ENCODE results near the gene CXCR4.

Gene CXCR4

DNA sequence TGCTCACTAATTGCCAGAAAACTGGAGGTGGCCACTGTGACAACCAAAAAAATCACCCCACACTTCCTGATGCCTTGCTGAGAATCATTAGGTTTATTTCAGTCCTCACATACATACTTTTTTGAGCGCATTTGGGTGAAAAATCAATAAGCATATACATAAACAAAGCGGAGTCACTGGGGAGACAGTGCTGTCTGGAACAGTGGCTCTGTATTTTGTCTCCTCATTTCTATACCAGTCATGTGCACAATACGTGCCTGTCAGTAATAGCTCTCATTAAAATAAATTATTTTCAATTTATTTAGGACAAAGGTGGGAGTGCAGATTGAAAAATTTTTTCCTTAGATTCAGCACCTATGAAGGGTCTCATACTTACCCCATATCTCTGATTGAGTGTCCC is 48.2 kb downstream of the CXCR4 start:
- Mint-ChIP-seq H3K4me3 (no peak overlapping the region), H3K9me3 (peaks cover 0 to 8% of the 10 kb centered on the region in 2 donors), H3K27ac (no peak overlapping the region), H3K36me3 (ENCODE audit: insufficient read depth) (no peaks in the 10 kb centered on the region), H3K27me3 (no peaks in the 10 kb centered on the region), H3K4me1 (ENCODE audit: low read depth in 2 of 2) (peaks cover 9 to 16% of the 10 kb centered on the region in 2 donors)
- ATAC-seq (replicated peaks) (no peak), DNase-seq (no peak)

DNA sequence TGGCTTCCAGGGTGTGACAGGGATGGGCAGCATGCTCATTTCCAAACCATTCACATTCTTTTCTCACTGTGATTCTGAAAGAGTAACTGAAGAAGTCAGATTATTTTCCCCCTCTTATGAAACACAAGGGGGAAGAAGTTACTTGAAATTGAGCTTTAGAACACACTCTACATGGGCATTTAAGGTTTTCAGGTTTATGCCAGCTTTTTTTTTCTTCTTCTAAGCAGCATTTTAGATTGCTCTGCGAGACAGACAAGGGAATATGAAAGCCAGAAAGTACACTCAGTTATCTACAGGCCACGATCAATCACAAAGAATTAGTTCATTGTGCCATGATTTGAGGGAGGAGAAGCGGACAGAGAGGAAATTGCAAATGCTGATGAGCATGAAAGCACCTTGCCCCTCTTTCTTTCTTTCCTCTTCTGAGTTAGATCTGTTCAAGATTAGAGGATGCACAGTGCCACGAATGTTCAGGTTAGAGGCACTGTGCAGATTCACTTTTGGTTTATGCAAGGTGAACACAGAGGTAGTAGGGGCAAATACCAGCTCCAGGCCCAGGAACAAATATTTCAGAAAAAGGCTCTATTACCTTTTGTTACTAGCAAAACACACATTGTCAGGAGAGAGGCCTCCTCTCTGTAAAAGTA is 49.2 kb downstream of the CXCR4 start:
- no peaks in the 10 kb centered on the region for H3K27me3 Mint-ChIP-seq
- peak overlapping the region; percentile 36 to 46 for H3K27ac Mint-ChIP-seq
- peaks cover 9 to 21% of the 10 kb centered on the region in 2 donors for H3K4me1 Mint-ChIP-seq (ENCODE audit: low read depth in 2 of 2)
- peaks cover 0 to 8% of the 10 kb centered on the region in 2 donors for H3K9me3 Mint-ChIP-seq
- no peaks in the 10 kb centered on the region for H3K36me3 Mint-ChIP-seq (ENCODE audit: insufficient read depth)
- DNase-seq = no peak
- ATAC-seq (replicated peaks) = no peak
- H3K4me3 Mint-ChIP-seq = no peak overlapping the region

DNA sequence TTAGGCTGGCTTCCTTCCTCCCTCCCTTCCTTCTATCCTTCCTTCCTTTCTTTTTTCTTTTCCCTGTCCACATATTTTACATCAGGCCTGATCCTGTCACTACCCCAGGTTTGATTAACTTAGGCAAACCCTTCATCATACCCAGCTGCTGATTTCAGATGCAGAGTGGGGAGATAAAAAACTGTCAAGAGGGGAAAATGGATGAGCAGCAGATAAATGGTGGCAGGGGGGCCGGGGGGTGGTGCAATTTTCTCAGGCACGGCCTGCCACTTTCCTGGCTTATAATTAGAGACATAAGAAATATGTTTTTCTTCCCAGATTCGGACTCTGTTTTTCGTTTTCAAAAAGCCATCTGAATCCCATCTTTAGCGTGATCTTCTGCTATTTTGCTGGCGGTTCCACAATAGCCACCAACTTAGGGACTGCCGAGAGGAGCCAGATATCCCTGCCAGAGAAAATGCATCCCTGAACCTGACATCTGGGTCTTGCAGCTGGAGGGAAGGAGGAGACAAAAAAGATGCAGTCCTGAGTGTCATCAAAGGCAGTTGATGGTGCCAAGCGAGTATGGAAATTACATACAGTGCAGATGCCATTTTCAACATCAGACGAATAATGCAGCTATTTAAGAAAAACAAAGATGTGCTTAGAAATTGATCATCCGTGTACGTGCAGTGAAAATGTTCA is 49.9 kb downstream of the CXCR4 start:
- ATAC-seq (replicated peaks) (no peak), DNase-seq (no peak)
- peaks cover 9 to 21% of the 10 kb centered on the region in 2 donors for H3K4me1 Mint-ChIP-seq (ENCODE audit: low read depth in 2 of 2)
- H3K36me3 Mint-ChIP-seq (ENCODE audit: insufficient read depth) = no peaks in the 10 kb centered on the region
- no peaks in the 10 kb centered on the region for H3K27me3 Mint-ChIP-seq
- H3K4me3 Mint-ChIP-seq = no peak overlapping the region
- peaks cover 0 to under 1% of the 10 kb centered on the region in 2 donors for H3K9me3 Mint-ChIP-seq
- peak overlapping the region; percentile 36 to 46 for H3K27ac Mint-ChIP-seq

DNA sequence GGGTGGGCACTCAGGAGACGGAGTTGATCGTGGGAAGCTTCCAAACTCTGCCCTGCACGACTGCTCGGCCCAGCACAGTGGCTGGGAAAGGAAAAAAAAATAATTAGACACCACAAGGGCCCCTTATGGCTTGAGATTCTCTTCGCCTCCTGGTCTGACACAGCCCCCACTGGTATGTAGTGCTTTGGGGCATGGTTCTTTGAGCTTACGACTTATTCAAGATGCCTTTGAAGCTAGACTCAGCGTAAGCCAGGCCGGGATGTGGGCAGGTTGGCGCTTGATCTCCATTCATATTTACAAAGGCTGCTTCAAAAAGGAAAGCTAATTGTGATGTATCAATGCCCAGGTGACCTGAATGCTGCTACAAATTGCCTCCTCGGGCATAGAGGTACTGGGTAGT is 50.5 kb downstream of the CXCR4 start:
- Mint-ChIP-seq H3K36me3 (ENCODE audit: insufficient read depth) (no peaks in the 10 kb centered on the region), H3K27me3 (no peaks in the 10 kb centered on the region), H3K9me3 (no peaks in the 10 kb centered on the region), H3K27ac (no peak overlapping the region), H3K4me1 (ENCODE audit: low read depth in 2 of 2) (peaks cover 9 to 21% of the 10 kb centered on the region in 2 donors), H3K4me3 (no peak overlapping the region)
- ATAC-seq (replicated peaks) (no peak), DNase-seq (no peak)

DNA sequence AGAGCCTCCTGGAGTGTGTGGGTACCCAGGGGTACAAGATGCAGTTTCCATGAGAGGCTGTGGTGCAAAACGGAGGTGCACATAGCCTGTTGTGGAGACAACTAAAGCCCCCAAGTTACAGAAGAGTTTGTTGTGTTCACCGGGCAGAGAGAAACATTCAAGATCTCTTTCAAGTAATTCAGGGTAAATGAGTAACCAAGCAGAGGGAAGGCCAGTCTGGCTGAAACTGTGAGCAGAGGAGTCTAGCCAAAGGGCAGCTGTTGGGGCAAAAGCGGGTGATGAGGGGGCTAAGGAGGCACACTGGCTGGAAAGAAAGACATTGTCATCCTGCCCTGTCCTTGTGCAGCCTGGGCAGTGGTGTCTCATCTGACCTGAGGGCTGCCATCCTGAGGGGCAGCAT is 52.0 kb downstream of the CXCR4 start:
- no peaks in the 10 kb centered on the region for H3K36me3 Mint-ChIP-seq (ENCODE audit: insufficient read depth)
- no peak for ATAC-seq (replicated peaks)
- no peaks in the 10 kb centered on the region for H3K9me3 Mint-ChIP-seq
- peaks cover 9 to 21% of the 10 kb centered on the region in 2 donors for H3K4me1 Mint-ChIP-seq (ENCODE audit: low read depth in 2 of 2)
- H3K4me3 Mint-ChIP-seq = no peak overlapping the region
- no peaks in the 10 kb centered on the region for H3K27me3 Mint-ChIP-seq
- DNase-seq = no peak
- peak overlapping the region in 1 of 2 donors; percentile 52 for H3K27ac Mint-ChIP-seq

DNA sequence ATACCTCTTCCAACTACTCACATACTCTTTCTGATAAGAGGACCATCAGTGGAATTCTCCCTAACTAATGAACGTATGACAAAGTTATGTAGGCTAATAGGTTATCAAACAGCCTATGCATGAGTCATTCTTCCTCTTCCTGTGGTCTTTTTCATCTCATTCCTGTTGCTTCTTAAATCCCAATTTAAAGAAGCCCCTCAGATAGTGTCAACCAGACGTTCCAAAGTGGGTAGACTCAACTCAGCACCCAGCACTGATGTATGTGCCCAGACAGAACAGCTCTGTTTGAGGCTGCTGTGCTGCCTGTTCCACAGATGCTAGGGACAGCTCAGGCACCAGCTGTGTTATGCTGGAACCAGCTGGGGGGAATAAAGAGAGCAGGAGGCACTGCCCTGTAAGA is 52.6 kb downstream of the CXCR4 start:
- H3K36me3 Mint-ChIP-seq (ENCODE audit: insufficient read depth) = no peaks in the 10 kb centered on the region
- H3K27ac Mint-ChIP-seq = peak overlapping the region in 1 of 2 donors; percentile 52
- H3K4me1 Mint-ChIP-seq (ENCODE audit: low read depth in 2 of 2) = peaks cover 9 to 21% of the 10 kb centered on the region in 2 donors
- H3K4me3 Mint-ChIP-seq = no peak overlapping the region
- DNase-seq (no peak), ATAC-seq (replicated peaks) (peak; percentile 31)
- H3K27me3 Mint-ChIP-seq = no peaks in the 10 kb centered on the region
- no peaks in the 10 kb centered on the region for H3K9me3 Mint-ChIP-seq
